GM19397 (cell line): Measurements from ENCODE around the gene TMEM100.
"Not testable (repeated sequence)": the region's sequence is repeated elsewhere in the genome, so short reads cannot be mapped to it uniquely, and the experiment has no call there.

Experiments used
- ATAC-seq: cut with Tn5 transposase; IDR thresholded peaks from one replicate; pipeline ENCODE4 v1.9.1; 2021; ENCODE audit warnings: mild to moderate bottlenecking, moderate library complexity; ENCODE audit not compliant: unreplicated experiment

TMEM100 gene

DNA sequence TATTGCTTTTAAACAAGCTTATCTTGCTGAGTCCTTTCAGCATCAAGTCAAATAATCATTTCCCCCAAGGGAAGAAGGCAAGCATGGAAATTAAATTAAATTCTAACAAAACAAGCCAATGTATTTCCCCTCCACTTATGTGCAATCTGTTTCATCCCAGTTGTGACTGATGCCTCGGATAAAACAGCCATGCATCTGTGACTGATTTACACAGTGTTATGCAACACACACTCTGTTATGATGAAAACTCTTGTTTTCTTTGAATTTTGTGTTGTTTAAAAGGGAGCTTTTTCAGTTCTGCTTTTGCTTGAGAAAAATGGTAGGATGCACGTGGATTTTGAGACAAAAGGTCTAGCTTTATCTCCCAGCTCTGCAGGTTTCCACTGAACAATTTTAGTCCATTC, 32.6 kb downstream of the TMEM100 start:
- ATAC-seq = no peak

DNA sequence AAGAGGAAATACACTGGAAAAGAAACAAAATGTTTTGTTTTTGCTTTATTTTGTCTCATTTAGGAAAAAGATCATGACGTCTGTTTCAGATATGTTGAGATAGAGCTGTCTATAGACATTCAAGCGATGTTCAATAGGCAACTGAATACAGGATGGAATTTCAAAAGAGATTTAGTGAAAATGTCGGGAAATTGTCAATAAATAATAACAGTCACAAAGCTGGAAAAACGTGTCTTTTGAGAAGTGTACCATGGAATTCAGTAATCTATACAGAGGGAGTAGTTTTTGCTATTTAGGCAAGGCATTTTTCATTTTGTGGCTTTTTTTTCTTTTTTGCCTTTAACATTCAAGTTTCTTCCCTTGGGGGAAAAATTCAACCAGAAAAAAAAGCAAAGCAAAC, 33.0 kb downstream of the TMEM100 start:
- ATAC-seq = no peak

DNA sequence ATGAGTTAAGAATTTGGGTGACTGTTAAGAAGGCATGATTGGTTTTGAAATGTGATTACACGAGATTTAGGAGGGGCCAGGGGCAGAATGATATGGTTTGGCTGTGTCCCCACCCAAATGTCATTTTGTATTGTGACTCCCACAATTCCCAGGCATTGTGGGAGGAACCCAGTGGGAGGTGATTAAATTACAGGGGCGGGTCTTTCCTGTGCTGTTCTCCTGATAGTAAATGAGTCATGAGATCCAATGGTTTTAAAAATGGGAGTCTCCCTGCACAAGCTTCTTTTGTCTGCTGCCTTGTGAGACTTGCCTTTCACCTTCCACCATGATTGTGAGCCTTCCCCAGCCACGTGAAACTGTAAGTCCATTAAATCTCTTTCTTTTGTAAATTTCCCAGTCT, 34.6 kb downstream of the TMEM100 start:
- ATAC-seq = no peak

DNA sequence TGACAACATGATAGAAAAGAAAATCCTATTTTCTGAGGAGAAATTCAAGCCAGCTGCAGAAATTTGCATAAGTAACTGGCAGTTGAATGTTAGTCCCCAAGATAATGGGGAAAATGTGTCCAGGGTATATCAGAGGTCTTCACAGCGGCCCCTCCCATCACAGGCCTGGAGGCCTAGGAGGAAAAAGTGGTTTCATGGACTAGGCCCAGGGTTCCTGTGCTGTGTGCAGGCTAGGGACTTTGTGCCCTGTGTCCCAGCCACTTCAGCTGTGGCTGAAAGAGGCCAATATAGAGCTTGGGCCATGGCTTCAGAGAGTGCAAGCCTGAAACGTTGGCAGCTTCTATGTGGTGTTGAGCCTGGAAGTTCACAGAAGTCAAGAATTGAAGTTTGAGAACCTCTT, 35.6 kb downstream of the TMEM100 start:
- ATAC-seq = no peak

DNA sequence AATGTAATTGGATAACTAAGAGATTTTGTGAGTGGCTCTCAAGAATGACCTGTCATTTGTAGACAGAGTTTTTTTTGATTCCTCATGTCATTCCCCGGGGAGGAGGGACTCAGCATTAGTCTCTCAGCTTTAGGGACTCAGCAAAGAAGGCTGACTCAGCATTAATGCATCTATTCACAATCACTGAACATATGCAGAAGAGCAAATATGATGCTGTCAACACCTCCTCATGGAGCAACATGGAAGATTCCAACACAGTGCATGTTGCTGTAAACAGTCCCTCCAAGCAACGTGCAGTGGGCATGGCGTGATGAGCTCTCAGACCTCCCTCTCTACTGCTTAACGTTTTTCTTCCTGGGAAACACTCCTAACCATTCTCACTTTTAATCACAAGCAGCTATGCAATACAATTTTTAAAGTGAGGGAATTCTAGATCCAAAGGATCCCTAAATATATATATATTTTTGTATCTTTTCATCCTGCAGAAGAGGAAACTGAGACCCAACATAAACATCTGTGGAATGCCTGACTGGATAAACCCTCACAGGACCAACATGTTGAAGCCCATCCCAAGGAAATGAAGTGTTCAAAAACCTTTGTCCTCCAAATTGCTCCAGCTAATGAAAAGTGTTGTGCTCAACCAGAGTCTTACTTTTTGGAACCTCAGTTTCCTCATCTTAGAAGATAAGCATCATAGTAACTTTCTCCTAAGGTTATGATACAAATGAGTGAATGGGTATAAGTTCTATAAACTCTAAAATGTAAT, 38.9 kb downstream of the TMEM100 start:
- no peak for ATAC-seq

DNA sequence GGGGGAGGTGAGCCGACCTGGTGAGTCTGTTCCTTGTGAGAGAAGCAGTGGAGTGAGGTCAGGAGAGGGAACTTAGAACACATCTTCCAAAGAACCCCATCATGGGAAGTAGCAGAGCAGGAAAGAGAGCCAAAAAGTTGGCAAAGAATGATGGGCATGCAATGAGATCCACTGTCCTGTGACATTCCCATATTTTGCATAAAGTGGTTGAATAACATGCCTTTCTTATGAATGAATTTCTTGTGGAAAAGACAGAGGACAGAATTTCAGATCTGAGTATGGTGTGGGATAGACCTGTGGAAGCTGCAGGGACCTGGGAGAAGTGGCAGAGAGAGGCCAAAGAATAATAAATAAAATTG, 41.3 kb downstream of the TMEM100 start:
- no peak for ATAC-seq

DNA sequence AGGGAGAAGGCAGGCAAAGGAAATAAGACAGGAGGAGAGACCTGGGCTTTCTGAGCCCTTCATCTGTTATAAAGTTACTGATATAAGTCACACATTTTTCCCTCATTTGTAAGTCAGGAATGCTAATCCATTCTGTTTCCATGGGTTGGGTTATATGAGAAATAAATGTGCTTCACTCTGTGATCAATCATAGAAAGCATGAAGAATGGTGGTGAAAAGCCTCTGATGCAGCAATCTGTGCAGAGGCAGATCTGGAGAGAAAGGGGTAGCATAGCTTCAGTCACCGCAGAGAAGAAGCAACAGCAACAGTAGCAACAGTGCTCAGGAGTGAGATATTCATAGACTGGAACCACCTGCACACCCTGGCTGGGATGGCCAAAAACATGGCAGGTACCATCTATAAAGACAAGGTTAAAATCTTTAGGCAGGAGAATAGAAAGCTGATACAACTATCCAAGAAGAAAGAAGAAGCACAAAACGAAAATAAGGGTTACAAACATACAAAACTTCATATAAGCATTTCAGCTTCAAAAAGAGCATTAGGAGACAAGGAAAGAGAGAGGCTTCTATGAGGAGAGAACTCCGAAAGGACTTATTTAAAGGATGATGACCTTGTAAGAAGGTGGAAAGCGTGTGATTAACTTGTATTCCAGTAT, 41.9 kb downstream of the TMEM100 start:
- ATAC-seq = no peak

DNA sequence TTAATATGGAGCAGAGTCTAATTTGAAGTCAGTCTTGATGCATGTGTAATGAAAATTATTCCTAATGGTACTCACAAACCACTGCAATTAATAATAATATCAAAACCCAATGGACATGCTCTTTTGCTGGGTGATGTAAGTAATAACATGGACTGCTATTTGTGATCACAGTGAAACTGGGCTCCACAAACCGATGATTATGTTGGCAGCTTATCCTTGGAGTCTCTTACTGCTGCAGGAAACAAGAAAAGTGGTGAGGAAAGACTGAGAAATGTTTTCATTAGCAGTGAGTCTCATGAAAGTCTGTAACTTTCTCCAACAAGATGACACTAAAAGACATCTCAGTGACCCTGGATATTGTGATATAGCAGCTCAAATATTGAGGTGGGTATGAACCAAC, 45.2 kb downstream of the TMEM100 start:
- ATAC-seq = no peak

DNA sequence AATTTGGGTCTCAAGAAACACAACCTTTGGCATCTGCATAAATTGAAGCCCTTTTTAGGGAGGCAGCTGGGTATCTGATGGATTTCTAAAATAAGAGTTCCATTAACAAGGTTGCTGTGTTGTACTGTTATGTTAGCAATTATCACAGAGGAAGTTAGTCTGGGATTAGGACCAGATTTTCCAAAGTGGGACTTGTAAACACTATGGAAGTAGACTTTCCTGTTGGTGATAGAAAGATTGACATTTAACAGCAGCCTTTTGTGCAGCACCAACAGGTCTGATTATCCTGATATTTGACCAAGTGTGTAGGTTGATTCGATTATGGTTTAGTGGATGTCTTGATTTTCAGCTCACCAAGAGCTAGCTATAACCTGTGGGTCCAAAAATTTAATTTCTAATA, 46.4 kb downstream of the TMEM100 start:
- no peak for ATAC-seq

DNA sequence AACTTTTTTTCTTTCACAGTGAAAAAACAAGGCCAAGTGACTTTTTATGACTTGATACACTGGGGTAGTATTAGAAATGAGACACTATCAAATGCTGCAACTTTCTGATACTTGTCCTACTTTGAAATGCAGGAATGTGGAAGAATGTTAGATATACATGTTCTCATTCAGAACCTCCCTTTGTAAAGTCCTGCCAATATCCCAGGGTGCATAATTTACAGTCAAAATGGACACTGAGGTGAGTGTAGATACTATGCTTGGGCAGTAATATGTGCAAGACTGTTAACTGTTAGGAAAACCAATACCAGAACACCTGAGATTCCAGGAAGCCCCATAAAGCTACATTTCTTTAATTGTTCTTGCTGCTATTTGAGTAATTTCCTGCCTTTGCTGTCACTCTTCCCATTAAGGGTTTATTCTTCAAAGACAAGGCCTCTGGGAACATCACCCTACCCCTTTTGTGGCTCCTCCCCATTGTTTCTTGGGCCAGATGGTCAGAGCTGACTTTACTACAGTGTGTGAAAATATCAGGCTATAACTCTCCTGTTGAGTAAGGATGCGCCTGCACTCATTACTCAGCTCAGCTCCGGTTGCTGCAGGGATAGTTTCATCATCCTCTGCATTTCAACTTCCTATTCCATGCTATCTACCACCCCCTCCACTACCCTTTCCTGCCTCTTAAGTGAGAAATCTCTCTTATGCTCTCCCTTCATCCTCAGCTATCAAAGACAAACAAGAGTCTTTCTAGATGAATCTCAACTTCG, 48.7 kb downstream of the TMEM100 start:
- ATAC-seq = no peak

DNA sequence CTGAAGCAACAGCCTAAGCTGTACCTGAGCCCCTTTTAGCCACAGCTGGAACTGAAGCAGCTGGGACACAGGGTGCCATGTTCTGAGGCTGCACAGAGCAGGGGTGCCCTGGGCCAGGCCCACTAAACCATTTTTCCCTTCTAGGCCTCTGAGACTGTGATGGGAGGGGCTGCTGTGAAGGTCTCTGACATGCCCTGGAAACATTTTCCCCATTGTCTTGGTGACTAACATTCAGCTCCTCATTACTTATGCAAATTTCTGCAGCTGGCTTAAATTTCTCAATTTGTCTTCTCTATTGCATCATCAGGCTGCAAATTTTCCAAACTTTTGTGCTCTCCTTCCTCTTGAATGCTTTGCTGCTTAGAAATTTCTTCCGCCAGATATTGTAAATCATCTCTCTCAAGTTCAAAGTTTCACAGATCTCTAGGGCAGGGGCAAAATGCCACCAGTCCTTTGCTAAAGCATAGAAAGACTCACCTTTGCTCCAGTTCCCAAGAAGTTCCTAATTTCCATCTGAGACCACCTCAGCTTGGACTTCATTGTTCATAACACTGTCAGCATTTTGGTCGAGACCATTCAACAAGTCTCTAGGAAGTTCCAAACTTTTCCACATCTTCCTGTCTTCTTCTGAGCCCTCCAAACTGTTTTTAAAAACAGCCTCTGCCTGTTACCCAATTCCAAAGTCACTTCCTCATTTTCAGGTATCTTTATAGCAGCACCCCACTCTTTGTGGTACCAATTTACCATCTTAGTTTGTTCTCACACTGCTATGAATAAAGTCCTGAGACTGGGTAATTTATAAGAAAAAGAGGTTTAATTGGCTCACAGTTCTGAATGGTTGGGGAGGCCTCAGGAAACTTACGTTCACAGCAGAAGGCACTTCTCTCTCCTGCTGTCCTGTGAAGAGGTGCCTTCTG, 49.8 kb downstream of the TMEM100 start:
- no peak for ATAC-seq

DNA sequence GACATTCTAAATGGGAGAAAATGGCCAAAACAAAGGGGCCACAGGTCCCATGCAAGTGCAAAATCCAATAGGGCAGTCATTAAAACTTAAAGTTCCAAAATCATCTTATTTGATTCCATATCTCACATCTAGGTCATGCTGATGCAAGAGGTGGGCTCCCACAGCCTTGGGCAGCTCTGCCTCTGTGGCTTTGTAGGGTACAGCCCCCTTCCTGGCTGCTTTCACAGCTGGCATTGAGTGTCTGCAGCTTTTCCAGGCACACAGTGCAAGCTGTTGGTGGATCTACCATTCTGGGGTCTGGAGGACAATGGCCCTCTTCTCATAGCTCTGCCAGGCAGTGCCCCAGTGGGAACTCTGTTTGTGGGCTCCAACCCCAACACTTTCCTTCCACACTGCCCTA, 50.7 kb downstream of the TMEM100 start:
- ATAC-seq = not testable (repeated sequence)
